ENCODE results near the gene ERBB4. TPM values are rescaled to one million over a fixed set of nuclear protein-coding genes. Genes with fewer than 3 reads are reported as not detected.

ERBB4 gene
- total and polyA plus RNA-seq, 2 of the 8 experiments (the other 6 are each of a cell fraction or from before 2014, with no cell fraction given): 0.34 to 1.3 TPM

DNA sequence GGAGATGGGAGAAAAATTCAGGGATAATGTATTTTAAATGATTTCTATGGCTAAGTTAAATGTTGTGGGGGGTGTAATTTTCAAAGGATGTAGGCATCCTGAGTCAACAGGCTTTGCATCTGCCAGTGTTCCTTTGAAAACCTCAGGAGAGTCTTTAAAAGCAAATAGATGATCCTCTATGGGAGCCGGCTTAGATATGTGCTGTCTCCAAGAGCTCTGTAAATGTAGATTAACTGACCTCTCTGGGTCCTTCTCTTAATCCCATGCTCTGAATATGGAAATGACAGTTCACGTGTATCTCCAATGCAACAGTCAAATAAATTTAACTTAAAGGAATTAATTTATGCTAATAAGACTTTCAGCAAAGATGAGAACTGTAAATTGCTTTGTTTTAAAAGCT is 292.7 kb downstream of the ERBB4 start:
- no peak overlapping the region for H3K56ac ChIP-seq (replicated peaks; ENCODE audit: insufficient read length, low read depth, low read length)
- no peak overlapping the region for H2BK5ac ChIP-seq (ENCODE audit: low read depth, low read length)
- H3K4me2 ChIP-seq (ENCODE audit: insufficient read depth in 1 of 2, low read depth in 2 of 2, low read length in 2 of 2): no peak overlapping the region
- H4K20me1 ChIP-seq (replicated peaks in 1 of 2; ENCODE audit: control insufficient read depth in 1 of 2, insufficient read depth in 2 of 2, low read length in 2 of 2): no peaks in the 10 kb centered on the region
- ChIA-PET CTCF (ENCODE audit: partially characterized antibody) (interaction anchor here (1.2 to 1.5 kb wide), 2 partner anchors 19 to 68 kb away, joined by 3 to 4 read pairs; no protein-coding TSS in a partner anchor), POLR2A (ENCODE audit: partially characterized antibody) (interaction anchor here (0.6 kb wide), 1 partner anchor 18 kb away, joined by 5 read pairs; no protein-coding TSS in a partner anchor)
- H4K91ac ChIP-seq (replicated peaks; ENCODE audit: insufficient read length, low read length): no peak overlapping the region
- H3K14ac ChIP-seq (ENCODE audit: insufficient read length): no peak overlapping the region
- no peak overlapping the region for H2BK20ac ChIP-seq (ENCODE audit: low read length)
- H4K8ac ChIP-seq (ENCODE audit: extremely low read depth, insufficient read depth, low read length): no peak overlapping the region
- no peak overlapping the region for H2AK5ac ChIP-seq (ENCODE audit: low read depth, low read length)
- H4K5ac ChIP-seq (ENCODE audit: insufficient read length, low read depth, low read length): no peak overlapping the region
- H2BK12ac ChIP-seq (ENCODE audit: low read depth, low read length): no peak overlapping the region
- no peaks in the 10 kb centered on the region for H3K79me2 ChIP-seq (ENCODE audit: control insufficient read depth in 1 of 2, insufficient read depth in 2 of 2, low read length in 2 of 2)
- no peaks in the 10 kb centered on the region for H3K27me3 ChIP-seq (replicated peaks in 1 of 4; ENCODE audit: control insufficient read depth in 3 of 4, extremely low read depth in 1 of 4, insufficient read depth in 3 of 4, low read length in 3 of 4)
- no peaks in the 10 kb centered on the region for H3K79me1 ChIP-seq (ENCODE audit: low read depth, low read length)
- H3K27ac ChIP-seq (ENCODE audit: low read depth, low read length): no peak overlapping the region
- no peak overlapping the region for H3K9ac ChIP-seq (replicated peaks in 1 of 4; ENCODE audit: extremely low read depth in 1 of 4, low read depth in 3 of 4, low read length in 3 of 4)
- H3K23me2 ChIP-seq (ENCODE audit: low read depth, low read length): no peaks in the 10 kb centered on the region
- no peak for DNase-seq (ENCODE audit: low read depth in 1 of 2, low spot score in 2 of 2)
- H3K9me3 ChIP-seq (ENCODE audit: insufficient read depth in 2 of 2, low read depth in 1 of 2, low read length in 1 of 2): no peaks in the 10 kb centered on the region
- no peak overlapping the region for H2AFZ ChIP-seq (ENCODE audit: low read length)
- WGBS, 2 experiments (ENCODE audit: extremely low coverage in 1 of 2, insufficient coverage in 1 of 2, insufficient read length in 1 of 2, insufficient replicate concordance in 2 of 2, low coverage in 1 of 2, low lambda C conversion rate in 2 of 2, missing lambda C conversion rate in 1 of 2): 55% methylated on average over 2 of the region's 2 CpGs; no CpG with 5 or more reads in 1 of the 2 experiments
- H2BK15ac ChIP-seq (ENCODE audit: low read length): no peak overlapping the region
- no peak overlapping the region for H3K4me3 ChIP-seq (ENCODE audit: extremely low read depth in 1 of 4, insufficient read depth in 2 of 4, low read depth in 3 of 4, low read length in 4 of 4)
- H3K23ac ChIP-seq (ENCODE audit: insufficient read length): no peak overlapping the region
- H3K36me3 ChIP-seq (ENCODE audit: control insufficient read depth in 2 of 4, insufficient read depth in 4 of 4, low read length in 3 of 4): no peaks in the 10 kb centered on the region
- H3K4me1 ChIP-seq (replicated peaks in 1 of 4; ENCODE audit: control insufficient read depth in 3 of 4, insufficient read depth in 4 of 4, low read length in 3 of 4): no peaks in the 10 kb centered on the region
- FAIRE-seq: no peak
- H3K18ac ChIP-seq (ENCODE audit: extremely low read depth, low read length): no peak overlapping the region
- H2BK120ac ChIP-seq (replicated peaks; ENCODE audit: low read depth, low read length): no peak overlapping the region
- H3K4ac ChIP-seq (replicated peaks; ENCODE audit: insufficient read length, low read depth, low read length): no peak overlapping the region
- no peak for TF ChIP-seq JUND (IDR thresholded peaks at IDR 0.05; ENCODE audit: low read length)
- no peak for TF ChIP-seq SIX5 (IDR thresholded peaks at IDR 0.05; ENCODE audit: low read depth, low read length)
